IMR-90 (cell line): Measurements from ENCODE around the gene TMPRSS13. TPM values are rescaled to one million over a fixed set of nuclear protein-coding genes. Genes with fewer than 3 reads are reported as not detected.

Source experiments
- ATAC-seq: fragments of 200-7000 bp; cut with Tn5 transposase; 2 replicates; pipeline ENCODE4 v1.9.1; 2020; ENCODE audit warnings: low read depth, mild to moderate bottlenecking, moderate library complexity
- BruUV-seq: library from RNA; stranded (reverse); fragments of 400-500 nt; replicated peaks from 2 replicates; lab custom pipeline; 2021; lab: Mats Ljungman, UMichigan
- CTCF ChIA-PET: fragments of 300-600 bp; formaldehyde crosslinking; extraction: SDS; loops from one replicate; lab custom pipeline; 2021; ENCODE audit warnings: antibody characterized with exemption; lab: Yijun Ruan, JAX
- POLR2A ChIA-PET: fragments of 300-600 bp; sonication (Branson Sonifier 250); formaldehyde crosslinking; loops from one replicate; lab custom pipeline; 2022; ENCODE audit warnings: antibody characterized with exemption; ENCODE audit not compliant: unreplicated experiment; lab: Charles Lee
- DNase-seq: peaks from one replicate; pipeline ENCODE4 v3.0.0; 2013
- H2AFZ ChIP-seq: replicated peaks from 2 replicates; pipeline ENCODE3; 2013; ENCODE audit warnings: low read length, mild to moderate bottlenecking; ENCODE audit not compliant: poor library complexity
- H2AK5ac ChIP-seq: 2 replicates; pipeline ENCODE4 v1.6.1; 2013; ENCODE audit warnings: low read depth, low read length, inconsistent platforms
- H2AK9ac ChIP-seq: replicated peaks from 2 replicates; pipeline ENCODE3; 2013; ENCODE audit warnings: mild to moderate bottlenecking, low read depth, low read length, moderate library complexity; ENCODE audit not compliant: poor library complexity
- H2BK120ac ChIP-seq: 2 replicates; pipeline ENCODE4 v1.6.1; 2013; ENCODE audit warnings: low read depth, low read length, inconsistent platforms
- H2BK15ac ChIP-seq: 3 replicates; pipeline ENCODE4 v1.6.1; 2013; ENCODE audit warnings: low read depth, low read length, inconsistent platforms
- H2BK20ac ChIP-seq: 2 replicates; pipeline ENCODE4 v1.6.1; 2013; ENCODE audit warnings: low read depth, mild to moderate bottlenecking, inconsistent platforms, low read length, moderate library complexity
- H2BK5ac ChIP-seq: 2 replicates; pipeline ENCODE4 v1.6.1; 2013; ENCODE audit warnings: mild to moderate bottlenecking, low read depth, low read length, inconsistent platforms; ENCODE audit not compliant: poor library complexity, severe bottlenecking
- H3K14ac ChIP-seq: replicated peaks from 2 replicates; pipeline ENCODE4 v1.6.1; 2013; ENCODE audit warnings: low read depth, low read length, inconsistent platforms
- H3K18ac ChIP-seq: 2 replicates; pipeline ENCODE4 v1.6.1; 2013; ENCODE audit warnings: low read depth, low read length, control low read depth
- H3K23ac ChIP-seq: 2 replicates; pipeline ENCODE4 v1.6.1; 2013; ENCODE audit warnings: low read depth, low read length, inconsistent platforms
- H3K27ac ChIP-seq: 2 replicates; pipeline ENCODE4 v1.5.1; 2013; ENCODE audit warnings: mild to moderate bottlenecking, control low read depth, low read length; ENCODE audit not compliant: insufficient read depth
- H3K27me3 ChIP-seq: 2 replicates; pipeline ENCODE4 v1.6.1; 2013; ENCODE audit warnings: low read length; ENCODE audit not compliant: control insufficient read depth, insufficient read depth
- H3K36me3 ChIP-seq: 2 replicates; pipeline ENCODE4 v1.6.1; 2013; ENCODE audit warnings: low read length, mixed read lengths; ENCODE audit not compliant: control insufficient read depth, insufficient read depth
- H3K4ac ChIP-seq: 2 replicates; pipeline ENCODE4 v1.6.1; 2013; ENCODE audit warnings: low read depth, low read length, inconsistent platforms
- H3K4me1 ChIP-seq: 2 replicates; pipeline ENCODE4 v1.6.1; 2013; ENCODE audit warnings: low read length, mixed read lengths; ENCODE audit not compliant: control insufficient read depth, insufficient read depth
- H3K4me2 ChIP-seq: 2 replicates; pipeline ENCODE4 v1.6.1; 2013; ENCODE audit warnings: low read depth, mild to moderate bottlenecking, control low read depth, low read length, moderate library complexity
- H3K4me3 ChIP-seq: 2 replicates; pipeline ENCODE4 v1.5.1; 2013; ENCODE audit warnings: low read depth, mild to moderate bottlenecking, control low read depth, low read length, moderate library complexity; ENCODE audit not compliant: insufficient read depth
- H3K56ac ChIP-seq: 2 replicates; pipeline ENCODE4 v1.6.1; 2013; ENCODE audit warnings: low read length, inconsistent platforms; ENCODE audit not compliant: insufficient read depth; ENCODE audit errors: extremely low read depth
- H3K79me1 ChIP-seq, 2 experiments: 2 replicates each; pipeline ENCODE4 v1.6.1; 2013; ENCODE audit warnings: low read length in 2 of 2, inconsistent platforms in 1 of 2, low read depth in 1 of 2
- H3K9ac ChIP-seq: 2 replicates; pipeline ENCODE4 v1.6.1; 2013; ENCODE audit warnings: low read depth, low read length, control low read depth
- H3K9me1 ChIP-seq: 2 replicates; pipeline ENCODE4 v1.6.1; 2013; ENCODE audit warnings: low read length, inconsistent platforms; ENCODE audit not compliant: insufficient read depth
- H3K9me3 ChIP-seq: 2 replicates; pipeline ENCODE4 v1.6.1; 2013; ENCODE audit warnings: low read length; ENCODE audit not compliant: control insufficient read depth, insufficient read depth
- H4K20me1 ChIP-seq: 2 replicates; pipeline ENCODE4 v1.6.1; 2013; ENCODE audit warnings: low read length, inconsistent platforms; ENCODE audit not compliant: insufficient read depth
- H4K5ac ChIP-seq: 2 replicates; pipeline ENCODE4 v1.6.1; 2013; ENCODE audit warnings: mild to moderate bottlenecking, low read depth, low read length, control low read depth
- H4K8ac ChIP-seq, 2 experiments: 2 replicates each; pipeline ENCODE4 v1.6.1; 2013; ENCODE audit warnings: low read depth in 2 of 2, low read length in 2 of 2, control low read depth in 1 of 2, inconsistent platforms in 1 of 2
- H4K91ac ChIP-seq: 2 replicates; pipeline ENCODE4 v1.6.1; 2013; ENCODE audit warnings: low read depth, low read length, inconsistent platforms; ENCODE audit not compliant: insufficient read depth
- BHLHE40 ChIP-seq: fragments of 150-350 bp; IDR thresholded peaks from 2 replicates; pipeline ENCODE4 v1.6.1; 2016; ENCODE audit warnings: mild to moderate bottlenecking, low read depth, low read length
- CEBPB ChIP-seq: IDR thresholded peaks from 2 replicates; pipeline ENCODE4 v1.6.1; 2012; ENCODE audit warnings: low read depth, low read length, improper control_type of control experiment
- CHD1 ChIP-seq: IDR thresholded peaks from 2 replicates; pipeline ENCODE4 v1.6.1; 2012; ENCODE audit warnings: low read depth, low read length, improper control_type of control experiment
- FOS ChIP-seq: fragments of 150-350 bp; IDR thresholded peaks from 2 replicates; pipeline ENCODE4 v1.6.1; 2016; ENCODE audit warnings: low read depth, low read length
- MAZ ChIP-seq: IDR thresholded peaks from 2 replicates; pipeline ENCODE4 v1.6.1; 2012; ENCODE audit warnings: low read depth, mild to moderate bottlenecking, low read length, improper control_type of control experiment, moderate library complexity, borderline replicate concordance
- NFE2L2 ChIP-seq: fragments of 150-350 bp; IDR thresholded peaks from 2 replicates; pipeline ENCODE4 v1.6.1; 2016; ENCODE audit warnings: low read depth, mild to moderate bottlenecking, low read length
- POLR2A ChIP-seq: IDR thresholded peaks from 2 replicates; pipeline ENCODE4 v1.6.1; 2012; ENCODE audit warnings: mild to moderate bottlenecking, low read depth, low read length
- RFX5 ChIP-seq: IDR thresholded peaks from 2 replicates; pipeline ENCODE4 v1.8.0; 2012; ENCODE audit warnings: low read depth, mild to moderate bottlenecking, low read length, moderate library complexity
- SMC3 ChIP-seq: fragments of 150-350 bp; IDR thresholded peaks from 2 replicates; pipeline ENCODE4 v1.6.1; 2016; ENCODE audit warnings: low read depth, mild to moderate bottlenecking, antibody characterized with exemption, low read length, moderate library complexity
- WGBS, 2 experiments: methylation state at CpG; one replicate each; pipeline versions ENCODE4 v1.1.5 to v1.1.7; 2013; ENCODE audit warnings: missing lambda C conversion rate in 2 of 2; ENCODE audit not compliant: insufficient read length in 1 of 2; ENCODE audit errors: extremely low coverage in 2 of 2; 5-methylcytosine and 5-hydroxymethylcytosine counted together
- dilution Hi-C: fragments of 300-500 bp; cut with HindIII; formaldehyde crosslinking; loops from one replicate; pipeline ENCODE4 v1.14.3; 2018; ENCODE audit warnings: low sequenced_read_pairs; ENCODE audit not compliant: unreplicated experiment
- in situ Hi-C: fragments of 300-500 bp; cut with MboI; formaldehyde crosslinking; loops from 3 replicates; pipeline ENCODE4 v1.14.3; 2019; ENCODE audit warnings: low sequenced_read_pairs, inconsistent platforms, mixed read lengths
- intact Hi-C: fragments of 100-400 bp; cut with micrococcal nuclease; formaldehyde crosslinking; loops from 2 replicates; pipeline ENCODE4 v1.10.0; 2022
- polyA plus RNA-seq, 3 experiments: library from polyadenylated mRNA; depleted of rRNA; stranded (reverse); fragments of >200 nt; gene quantifications; 2 replicates each; pipeline ENCODE4 v1.2.3, GENCODE V29; 2012; ENCODE audit warnings: low replicate concordance in 1 of 3
- total RNA-seq: library from RNA; depleted of rRNA; stranded (reverse); fragments of >200 nt; gene quantifications from 2 replicates; pipeline ENCODE4 v1.2.3, GENCODE V29; 2012
- TF ChIP-seq, protein P1 (sequence below): fragments of 150-350 bp; IDR thresholded peaks from 2 replicates; pipeline ENCODE4 v1.6.1; 2017; ENCODE audit warnings: mild to moderate bottlenecking, antibody characterized with exemption, low read length, low read depth
- TF ChIP-seq, protein P2 (sequence below): fragments of 150-350 bp; IDR thresholded peaks from 2 replicates; pipeline ENCODE4 v1.6.1; 2016; ENCODE audit warnings: low read depth, mild to moderate bottlenecking, low read length, moderate library complexity, borderline replicate concordance

Gene TMPRSS13
- total and polyA plus RNA-seq, 2 of the 4 experiments (the other 2 are of a cell fraction), result not detected

GRCh38 chr11:117932426-117932825 lies 3.2 kb upstream of the TMPRSS13 start:
- in situ Hi-C loops (no loop called here), intact Hi-C loops (no loop called here), dilution Hi-C loops (no loop called here)
- Histone ChIP-seq H3K9me1 (no peaks in the 10 kb centered on the region), H3K56ac (no peak overlapping the region), H4K8ac (no peak overlapping the region), H4K91ac (no peak overlapping the region), H3K4me3 (no peak overlapping the region), H4K5ac (no peak overlapping the region), H3K79me1 (no peaks in the 10 kb centered on the region), H3K36me3 (no peaks in the 10 kb centered on the region), H3K14ac (no peak overlapping the region), H2AFZ (no peak overlapping the region), H3K27ac (no peak overlapping the region), H3K18ac (no peak overlapping the region), H3K9ac (no peak overlapping the region), H2BK20ac (no peak overlapping the region), H2BK5ac (no peak overlapping the region), H3K4ac (no peak overlapping the region), H3K4me2 (no peak overlapping the region), H4K20me1 (no peaks in the 10 kb centered on the region; the same call in 1 of the 2 replicates), H2BK120ac (no peak overlapping the region), H2AK9ac (no peak overlapping the region), H3K23ac (no peak overlapping the region), H2AK5ac (no peak overlapping the region), H3K9me3 (no peaks in the 10 kb centered on the region), H3K27me3 (peaks cover 20% of the 10 kb centered on the region), H3K4me1 (no peaks in the 10 kb centered on the region), H2BK15ac (no peak overlapping the region)
- ChIA-PET CTCF (no interaction called here), POLR2A (no interaction called here)
- 50% methylated on average over 1 of the region's 6 CpGs; no CpG with 5 or more reads in 1 of the 2 experiments for WGBS, 2 experiments
- BruUV-seq, result no TSS peak
- ATAC-seq (no peak), DNase-seq (no peak)
- no peak for TF ChIP-seq NFE2L2
- TF ChIP-seq, protein P1, sequence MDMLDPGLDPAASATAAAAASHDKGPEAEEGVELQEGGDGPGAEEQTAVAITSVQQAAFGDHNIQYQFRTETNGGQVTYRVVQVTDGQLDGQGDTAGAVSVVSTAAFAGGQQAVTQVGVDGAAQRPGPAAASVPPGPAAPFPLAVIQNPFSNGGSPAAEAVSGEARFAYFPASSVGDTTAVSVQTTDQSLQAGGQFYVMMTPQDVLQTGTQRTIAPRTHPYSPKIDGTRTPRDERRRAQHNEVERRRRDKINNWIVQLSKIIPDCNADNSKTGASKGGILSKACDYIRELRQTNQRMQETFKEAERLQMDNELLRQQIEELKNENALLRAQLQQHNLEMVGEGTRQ, result no peak
- TF ChIP-seq MAZ, result no peak
- no peak for TF ChIP-seq CEBPB
- TF ChIP-seq POLR2A, result no peak
- TF ChIP-seq, protein P2, sequence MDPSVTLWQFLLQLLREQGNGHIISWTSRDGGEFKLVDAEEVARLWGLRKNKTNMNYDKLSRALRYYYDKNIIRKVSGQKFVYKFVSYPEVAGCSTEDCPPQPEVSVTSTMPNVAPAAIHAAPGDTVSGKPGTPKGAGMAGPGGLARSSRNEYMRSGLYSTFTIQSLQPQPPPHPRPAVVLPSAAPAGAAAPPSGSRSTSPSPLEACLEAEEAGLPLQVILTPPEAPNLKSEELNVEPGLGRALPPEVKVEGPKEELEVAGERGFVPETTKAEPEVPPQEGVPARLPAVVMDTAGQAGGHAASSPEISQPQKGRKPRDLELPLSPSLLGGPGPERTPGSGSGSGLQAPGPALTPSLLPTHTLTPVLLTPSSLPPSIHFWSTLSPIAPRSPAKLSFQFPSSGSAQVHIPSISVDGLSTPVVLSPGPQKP, result no peak
- no peak for TF ChIP-seq BHLHE40
- no peak for TF ChIP-seq RFX5
- TF ChIP-seq CHD1, result no peak
- no peak for TF ChIP-seq FOS
- TF ChIP-seq SMC3, result no peak
